Adrenal gland (tissue), 12 donors: ENCODE results near the gene PDSS1. TPM values are rescaled to one million over a fixed set of nuclear protein-coding genes. Genes with fewer than 3 reads are reported as not detected.
A peak's percentile ranks its signal among the peaks of the same experiment; 100 is the strongest.

Source experiments
- DNase-seq, 7 donors: peaks; one replicate each; pipeline ENCODE4 v3.0.0-alpha.2; 2019 to 2020
- H3K27ac ChIP-seq, 5 donors: fragments of 200-600 bp; sonication (generic) in 4 of 5; 1 replicate in 3 of 5; 2 replicates in 2 of 5; pipeline versions ENCODE4 v1.5.1 to v1.8.0; 2016 to 2020; ENCODE audit warnings: mild to moderate bottlenecking in 1 of 5
- H3K27me3 ChIP-seq: fragments of 200-600 bp; 2 replicates; pipeline ENCODE4 v1.8.0; 2021
- H3K36me3 ChIP-seq, 2 donors: fragments of 200-600 bp; replicated peaks in 1 of 2; 1 replicate in 1 of 2; 2 replicates in 1 of 2; pipeline versions ENCODE4 v1.5.1 to v1.8.0; 2018 to 2022
- H3K4me1 ChIP-seq, 2 donors: fragments of 200-600 bp; replicated peaks in 1 of 2; 1 replicate in 1 of 2; 2 replicates in 1 of 2; pipeline versions ENCODE4 v1.5.1 to v1.8.0; 2018 to 2021
- H3K4me3 ChIP-seq, 4 donors: fragments of 200-600 bp; sonication (generic) in 3 of 4; one replicate each; pipeline ENCODE4 v1.5.1; 2016 to 2018
- H3K9me3 ChIP-seq, 3 donors: fragments of 200-600 bp; sonication (generic) in 1 of 3; replicated peaks in 1 of 3; 1 replicate in 2 of 3; 2 replicates in 1 of 3; pipeline versions ENCODE4 v1.5.1 to v1.8.0; 2016 to 2021
- POLR2A ChIP-seq, 2 donors: fragments of 450-650 bp; IDR thresholded peaks; one replicate each; pipeline ENCODE4 v1.6.1; 2017; ENCODE audit warnings: antibody characterized with exemption in 2 of 2, mild to moderate bottlenecking in 2 of 2, moderate library complexity in 1 of 2
- WGBS, 4 donors: extraction: QIAGEN DNeasy Blood & Tissue Kit in 2 of 4; methylation state at CpG; one replicate each; pipeline versions ENCODE4 v1.1.5 to v1.1.7; 2013 to 2017; 5-methylcytosine and 5-hydroxymethylcytosine counted together
- intact Hi-C, 2 donors: fragments of 100-400 bp; cut with DNase I; formaldehyde crosslinking; loops; one replicate each; pipeline versions ENCODE4 v1.14.1 to v1.15.0; 2022 to 2023
- polyA plus RNA-seq, 3 donors: library from polyadenylated mRNA; stranded (reverse); fragments of 200-250 nt in 2 of 3; fragments of 350-450 nt in 1 of 3; fragmentation: Illumina TruSeq in 1 of 3; extraction: RNeasy Lipid Tissue Mini Kit (QIAGEN cat#74804) in 1 of 3; gene quantifications; one replicate each; pipeline ENCODE4 v1.2.3, GENCODE V29; 2013 to 2014
- total RNA-seq, 9 donors: library from RNA; depleted of rRNA in 4 of 9; stranded (reverse); fragments of >200 nt in 4 of 9; fragments of 120-200 nt in 1 of 9; fragmentation: NEBNext Ultra II Directional in 1 of 9; extraction: Animal tissue kit (Norgen Biotek cat#: 25700) in 1 of 9; gene quantifications; one replicate each; pipeline versions ENCODE4 v1.1.0 to v1.2.4, GENCODE V29; 2013 to 2023
- TF ChIP-seq, protein P1 (sequence below), 6 experiments: fragments of 450-650 bp in 4 of 6; fragments of 200-600 bp in 2 of 6; sonication (generic) in 1 of 6; IDR thresholded peaks; 1 replicate in 5 of 6; 2 replicates in 1 of 6; pipeline versions ENCODE4 v1.5.1 to v1.8.0; 2016 to 2021; ENCODE audit warnings: antibody characterized with exemption in 6 of 6, mild to moderate bottlenecking in 2 of 6, moderate library complexity in 1 of 6
- donor health status: healthy with polysubstance abuse.
- donor health status: Bipolar disorder and iron deficiency.
- donor health status: DM: yes; HTN: yes; CAD: no.
- donor health status: DM: no; HTN: no; CAD: no.
- donor health status: DM: no; HTN: no; CAD: no.
- donor health status: DM: yes; HTN: yes; CAD: no.

PDSS1 gene
- total and polyA plus RNA-seq, 12 donors: 1.2 to 7.4 (median 3.1) TPM

- H3K27ac ChIP-seq: peak overlapping the region in 4 of 5 donors; percentile 76 to 97 (median 83)
Measured at GRCh38 chr10:26696786-26697162, 727 bp upstream of the PDSS1 start.

DNA sequence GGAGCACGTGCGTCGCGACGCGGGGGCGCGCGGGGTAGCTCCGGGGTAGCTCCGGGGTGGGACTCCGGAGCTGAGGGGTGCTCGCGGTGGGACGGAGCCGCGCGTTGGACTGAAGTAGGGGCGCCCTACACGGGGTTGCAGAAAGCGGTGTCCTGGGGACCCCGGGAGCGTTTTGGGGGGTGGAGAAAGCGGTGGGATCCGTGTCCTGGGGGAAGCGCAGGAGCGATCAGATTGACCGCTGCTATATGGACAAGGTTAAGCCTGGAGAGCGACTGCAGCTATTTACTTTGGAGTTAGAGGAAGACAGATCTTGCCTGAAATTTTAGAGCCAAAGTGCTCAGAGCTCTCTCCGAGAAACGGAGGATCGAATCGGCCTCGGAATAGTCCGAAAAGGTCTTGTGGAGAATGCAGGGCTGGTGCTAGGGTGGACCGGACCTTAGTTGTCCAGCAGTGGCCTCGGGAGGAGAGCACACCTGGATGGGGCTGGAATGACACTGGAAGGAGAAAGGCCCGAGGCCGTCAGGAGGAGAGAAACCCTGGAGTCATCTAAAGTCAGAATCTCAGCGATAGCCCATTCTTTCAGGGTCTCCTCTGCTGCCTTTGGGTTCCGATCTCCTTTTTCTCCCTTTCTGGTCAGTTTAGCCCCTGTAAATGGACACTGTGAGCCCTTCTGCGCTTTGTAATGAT, 564 bp downstream of the PDSS1 start:
- Histone ChIP-seq H3K4me3 (peak overlapping the region; percentile 2 to 100 (median 83)), H3K4me1 (peaks cover 4 to 8% of the 10 kb centered on the region in 2 donors), H3K27me3 (no peaks in the 10 kb centered on the region), H3K36me3 (no peaks in the 10 kb centered on the region), H3K27ac (peak overlapping the region in 2 of 5 donors; percentile 82 to 97), H3K9me3 (no peaks in the 10 kb centered on the region)
- 2 to 5% (median 3%) methylated on average over 19 to 42 of the region's 42 CpGs for WGBS, 4 donors
- intact Hi-C loops: no loop called here
- DNase-seq: no peak
- TF ChIP-seq, protein P1, sequence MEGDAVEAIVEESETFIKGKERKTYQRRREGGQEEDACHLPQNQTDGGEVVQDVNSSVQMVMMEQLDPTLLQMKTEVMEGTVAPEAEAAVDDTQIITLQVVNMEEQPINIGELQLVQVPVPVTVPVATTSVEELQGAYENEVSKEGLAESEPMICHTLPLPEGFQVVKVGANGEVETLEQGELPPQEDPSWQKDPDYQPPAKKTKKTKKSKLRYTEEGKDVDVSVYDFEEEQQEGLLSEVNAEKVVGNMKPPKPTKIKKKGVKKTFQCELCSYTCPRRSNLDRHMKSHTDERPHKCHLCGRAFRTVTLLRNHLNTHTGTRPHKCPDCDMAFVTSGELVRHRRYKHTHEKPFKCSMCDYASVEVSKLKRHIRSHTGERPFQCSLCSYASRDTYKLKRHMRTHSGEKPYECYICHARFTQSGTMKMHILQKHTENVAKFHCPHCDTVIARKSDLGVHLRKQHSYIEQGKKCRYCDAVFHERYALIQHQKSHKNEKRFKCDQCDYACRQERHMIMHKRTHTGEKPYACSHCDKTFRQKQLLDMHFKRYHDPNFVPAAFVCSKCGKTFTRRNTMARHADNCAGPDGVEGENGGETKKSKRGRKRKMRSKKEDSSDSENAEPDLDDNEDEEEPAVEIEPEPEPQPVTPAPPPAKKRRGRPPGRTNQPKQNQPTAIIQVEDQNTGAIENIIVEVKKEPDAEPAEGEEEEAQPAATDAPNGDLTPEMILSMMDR (IDR thresholded peaks at IDR 0.05): no peak
- TF ChIP-seq POLR2A (IDR thresholded peaks at IDR 0.05): no peak

More at GRCh38 chr10:26696786-26697162, 727 bp upstream of the PDSS1 start:
- no peaks in the 10 kb centered on the region for H3K27me3 ChIP-seq
- H3K9me3 ChIP-seq: no peaks in the 10 kb centered on the region
- H3K4me3 ChIP-seq: peak overlapping the region; percentile 2 to 100 (median 83)
- H3K36me3 ChIP-seq: no peaks in the 10 kb centered on the region
- no peak for TF ChIP-seq POLR2A (IDR thresholded peaks at IDR 0.05)
- TF ChIP-seq, protein P1 (IDR thresholded peaks at IDR 0.05): no peak
- WGBS, 4 donors: 20 to 31% (median 23%) methylated on average over 8 to 11 of the region's 11 CpGs
- no peak for DNase-seq
- intact Hi-C loops: no loop called here
- H3K4me1 ChIP-seq: peaks cover 4 to 8% of the 10 kb centered on the region in 2 donors

- H3K27me3 ChIP-seq: no peaks in the 10 kb centered on the region
- H3K4me1 ChIP-seq: peaks cover 4 to 8% of the 10 kb centered on the region in 2 donors
- H3K4me3 ChIP-seq: no peak overlapping the region
- H3K36me3 ChIP-seq: no peaks in the 10 kb centered on the region
- no peak overlapping the region for H3K27ac ChIP-seq
- H3K9me3 ChIP-seq: no peaks in the 10 kb centered on the region
- 90 to 93% (median 92%) methylated on average over 2 of the region's 2 CpGs for WGBS, 4 donors
- DNase-seq: no peak
- intact Hi-C loops: no loop called here
- no peak for TF ChIP-seq POLR2A (IDR thresholded peaks at IDR 0.05)
- TF ChIP-seq, protein P1 (IDR thresholded peaks at IDR 0.05): no peak
Measured at GRCh38 chr10:26698909-26699308, 1.4 kb downstream of the PDSS1 start.

DNA sequence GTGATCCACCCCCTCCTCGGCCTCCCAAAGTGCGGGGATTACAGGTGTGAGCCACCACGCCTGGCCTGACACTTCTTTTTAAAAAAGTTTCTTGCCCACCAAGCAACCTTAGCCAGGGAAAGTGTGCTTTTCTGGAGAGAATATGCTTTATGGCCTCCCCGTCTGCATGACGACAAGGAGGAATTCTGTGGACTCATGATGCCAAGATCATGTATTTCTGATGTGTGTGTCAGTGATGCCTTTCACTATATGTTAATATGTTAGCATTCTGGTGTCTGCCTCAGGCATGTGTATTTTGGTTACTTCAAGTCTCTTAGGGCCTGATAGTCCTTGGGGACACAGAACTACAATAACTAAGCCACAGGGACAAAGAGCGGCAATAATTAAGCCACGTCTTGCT, 2.1 kb downstream of the PDSS1 start:
- intact Hi-C loops: no loop called here
- WGBS, 4 donors: 95 to 96% (median 95%) methylated on average over 7 of the region's 7 CpGs
- Histone ChIP-seq H3K4me3 (no peak overlapping the region), H3K27ac (no peak overlapping the region), H3K36me3 (no peaks in the 10 kb centered on the region), H3K4me1 (peaks cover 4 to 8% of the 10 kb centered on the region in 2 donors), H3K27me3 (no peaks in the 10 kb centered on the region), H3K9me3 (no peaks in the 10 kb centered on the region)
- TF ChIP-seq POLR2A (IDR thresholded peaks at IDR 0.05): no peak
- TF ChIP-seq, protein P1 (IDR thresholded peaks at IDR 0.05): no peak
- no peak for DNase-seq
